WTC11 (cell line): Measurements from ENCODE around the gene BRINP1. TPM values are rescaled to one million over a fixed set of nuclear protein-coding genes. Genes with fewer than 3 reads are reported as not detected.

Experiments used
- ATAC-seq: fragments of 200-7000 bp; cut with Tn5 transposase; 2 replicates; pipeline ENCODE4 v1.10.0; 2021; ENCODE audit warnings: mild to moderate bottlenecking, moderate library complexity
- CTCF ChIA-PET: fragments of 300-600 bp; sonication (Branson Sonifier 250); formaldehyde crosslinking; loops from one replicate; lab custom pipeline; 2021; ENCODE audit warnings: antibody characterized with exemption; lab: Charles Lee
- POLR2A ChIA-PET: fragments of 350-600 bp; sonication (Branson Sonifier 250); formaldehyde crosslinking; loops from one replicate; lab custom pipeline; 2021; ENCODE audit warnings: antibody characterized with exemption; lab: Charles Lee
- DNase-seq: peaks from one replicate; pipeline ENCODE4 v3.0.0; 2021; ENCODE audit warnings: low spot score
- H3K27ac Mint-ChIP-seq: 2 replicates; pipeline ENCODE4 v1.8.0; 2021; ENCODE audit warnings: mixed read lengths
- H3K27me3 Mint-ChIP-seq: 2 replicates; pipeline ENCODE4 v1.8.0; 2021; ENCODE audit warnings: low read depth, mild to moderate bottlenecking, moderate library complexity, mixed read lengths
- H3K36me3 Mint-ChIP-seq: 2 replicates; pipeline ENCODE4 v1.8.0; 2021; ENCODE audit warnings: mixed read lengths
- H3K4me1 Mint-ChIP-seq: 2 replicates; pipeline ENCODE4 v1.8.0; 2022; ENCODE audit warnings: mixed read lengths
- H3K4me3 Mint-ChIP-seq: 2 replicates; pipeline ENCODE4 v1.8.0; 2021; ENCODE audit warnings: mild to moderate bottlenecking, moderate library complexity, mixed read lengths
- H3K9me3 Mint-ChIP-seq: 2 replicates; pipeline ENCODE4 v1.8.0; 2021; ENCODE audit warnings: mixed read lengths
- CBFB ChIP-seq: sonication (generic); formaldehyde crosslinking; IDR thresholded peaks from 2 replicates; pipeline ENCODE4 v1.8.1; 2022; ENCODE audit warnings: mild to moderate bottlenecking, low read depth, missing genetic modification reagents
- ELF4 ChIP-seq: sonication (generic); formaldehyde crosslinking; IDR thresholded peaks from 2 replicates; pipeline ENCODE4 v1.8.1; 2022; ENCODE audit warnings: low read depth, mild to moderate bottlenecking, moderate library complexity, missing genetic modification reagents
- ESRRA ChIP-seq: sonication (generic); formaldehyde crosslinking; IDR thresholded peaks from 2 replicates; pipeline ENCODE4 v1.8.1; 2022; ENCODE audit warnings: mild to moderate bottlenecking, missing genetic modification reagents, borderline replicate concordance
- FOXP4 ChIP-seq: sonication (generic); formaldehyde crosslinking; IDR thresholded peaks from 2 replicates; pipeline ENCODE4 v1.8.0; 2022; ENCODE audit warnings: mild to moderate bottlenecking, missing genetic modification reagents
- GTF2I ChIP-seq: fragments of 250-450 bp; sonication (Bioruptor Pico); conservative IDR thresholded peaks from 2 replicates; pipeline ENCODE4 v1.4.0; 2021; ENCODE audit warnings: mild to moderate bottlenecking
- HMGA2 ChIP-seq: fragments of 250-450 bp; sonication (Bioruptor Pico); IDR thresholded peaks from 2 replicates; pipeline ENCODE4 v1.4.0; 2021; ENCODE audit warnings: mild to moderate bottlenecking, moderate library complexity
- JAZF1 ChIP-seq: fragments of 250-450 bp; sonication (Bioruptor Pico); IDR thresholded peaks from 2 replicates; pipeline ENCODE4 v1.9.0; 2021; ENCODE audit warnings: moderate library complexity, mild to moderate bottlenecking, inconsistent platforms
- NFE2L1 ChIP-seq: sonication (generic); formaldehyde crosslinking; IDR thresholded peaks from 2 replicates; pipeline ENCODE4 v1.8.1; 2023; ENCODE audit warnings: missing genetic modification reagents
- NR2C2 ChIP-seq: sonication (generic); formaldehyde crosslinking; IDR thresholded peaks from 2 replicates; pipeline ENCODE4 v1.8.0; 2022; ENCODE audit warnings: mild to moderate bottlenecking, missing genetic modification reagents
- PREB ChIP-seq: sonication (generic); formaldehyde crosslinking; IDR thresholded peaks from 2 replicates; pipeline ENCODE4 v1.8.1; 2022; ENCODE audit warnings: mild to moderate bottlenecking, missing genetic modification reagents, moderate library complexity, borderline replicate concordance
- PRRX2 ChIP-seq: fragments of 250-450 bp; sonication (Bioruptor Pico); IDR thresholded peaks from 2 replicates; pipeline ENCODE4 v1.8.0; 2021; ENCODE audit warnings: mild to moderate bottlenecking
- SMAD3 ChIP-seq: sonication (generic); formaldehyde crosslinking; IDR thresholded peaks from 2 replicates; pipeline ENCODE4 v1.8.0; 2022; ENCODE audit warnings: missing genetic modification reagents, mild to moderate bottlenecking, borderline replicate concordance
- STAT6 ChIP-seq: sonication (generic); formaldehyde crosslinking; conservative IDR thresholded peaks from 2 replicates; pipeline ENCODE4 v1.8.1; 2023; ENCODE audit warnings: mild to moderate bottlenecking, low read depth, missing genetic modification reagents, moderate library complexity
- TEAD1 ChIP-seq: sonication (generic); formaldehyde crosslinking; IDR thresholded peaks from 2 replicates; pipeline ENCODE4 v1.8.0; 2022; ENCODE audit warnings: mild to moderate bottlenecking, missing genetic modification reagents
- TEAD4 ChIP-seq: sonication (generic); formaldehyde crosslinking; IDR thresholded peaks from 2 replicates; pipeline ENCODE4 v1.8.0; 2022; ENCODE audit warnings: mild to moderate bottlenecking, missing genetic modification reagents
- ZBTB21 ChIP-seq: sonication (generic); formaldehyde crosslinking; IDR thresholded peaks from 2 replicates; pipeline ENCODE4 v1.8.1; 2023; ENCODE audit warnings: mild to moderate bottlenecking, missing genetic modification reagents, borderline replicate concordance
- ZBTB43 ChIP-seq: sonication (generic); formaldehyde crosslinking; IDR thresholded peaks from 2 replicates; pipeline ENCODE4 v1.8.1; 2023; ENCODE audit warnings: mild to moderate bottlenecking, missing genetic modification reagents
- ZNF138 ChIP-seq: sonication (generic); formaldehyde crosslinking; conservative IDR thresholded peaks from 2 replicates; pipeline ENCODE4 v1.8.1; 2022; ENCODE audit warnings: mild to moderate bottlenecking, moderate library complexity, missing genetic modification reagents
- ZNF232 ChIP-seq: sonication (generic); formaldehyde crosslinking; IDR thresholded peaks from 2 replicates; pipeline ENCODE4 v1.8.0; 2022; ENCODE audit warnings: mild to moderate bottlenecking, missing genetic modification reagents
- ZNF263 ChIP-seq: sonication (generic); formaldehyde crosslinking; IDR thresholded peaks from 2 replicates; pipeline ENCODE4 v1.8.1; 2022; ENCODE audit warnings: low read depth, mild to moderate bottlenecking, moderate library complexity, missing genetic modification reagents
- ZNF396 ChIP-seq: fragments of 250-450 bp; sonication (Bioruptor Pico); IDR thresholded peaks from 2 replicates; pipeline ENCODE4 v1.8.0; 2021; ENCODE audit warnings: mild to moderate bottlenecking, moderate library complexity, borderline replicate concordance
- total RNA-seq: library from RNA; stranded (reverse); gene quantifications from 3 replicates; pipeline ENCODE4 v1.2.3, GENCODE V29; 2021
- TF ChIP-seq, protein P1 (sequence below): sonication (generic); formaldehyde crosslinking; IDR thresholded peaks from 2 replicates; pipeline ENCODE4 v1.8.0; 2022; ENCODE audit warnings: mild to moderate bottlenecking, missing genetic modification reagents
- TF ChIP-seq, protein P2 (sequence below): fragments of 200-600 bp; IDR thresholded peaks from 2 replicates; pipeline ENCODE4 v1.8.0; 2022; ENCODE audit warnings: antibody characterized with exemption

Gene BRINP1
- total RNA-seq, 1 experiment from 2014 or later: 19.5 TPM

- peaks cover 28% of the 10 kb centered on the region for H3K27me3 Mint-ChIP-seq
Measured at GRCh38 chr9:119372951-119373350, 3.7 kb upstream of the BRINP1 start.

DNA sequence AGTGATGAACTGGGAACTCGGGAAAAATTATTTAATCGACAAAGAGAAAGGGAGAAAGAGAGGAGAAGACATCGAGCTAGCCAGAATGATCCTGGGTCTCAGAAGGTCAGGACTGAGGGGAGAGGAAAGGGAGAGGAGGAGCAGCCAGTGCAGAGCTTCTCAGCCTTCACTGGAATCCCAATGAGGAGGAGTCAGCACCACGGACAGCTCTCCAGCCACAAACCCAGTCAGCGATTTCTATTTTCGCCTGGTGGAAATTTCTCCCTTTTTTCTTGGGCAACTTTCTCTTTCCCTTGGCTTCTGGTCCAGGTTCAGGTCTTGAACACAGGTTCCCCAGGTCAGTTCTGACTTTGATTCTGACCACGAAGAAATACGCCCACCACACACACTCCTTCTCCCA lies 1.6 kb upstream of the BRINP1 start:
- H3K9me3 Mint-ChIP-seq: no peaks in the 10 kb centered on the region
- ChIA-PET POLR2A (no interaction called here), CTCF (interaction anchor here (0.7 to 3.4 kb wide), 3 partner anchors 87 to 787 kb away, joined by 3 to 20 read pairs (median 4); no protein-coding TSS in a partner anchor)
- H3K4me1 Mint-ChIP-seq: peaks cover 45% of the 10 kb centered on the region
- peak; percentile 82 for DNase-seq
- peaks cover 38% of the 10 kb centered on the region for H3K27me3 Mint-ChIP-seq
- no peaks in the 10 kb centered on the region for H3K36me3 Mint-ChIP-seq
- peak; percentile 24 for ATAC-seq
- peak overlapping the region; percentile 95 for H3K4me3 Mint-ChIP-seq
- no peak overlapping the region for H3K27ac Mint-ChIP-seq
- no peak for TF ChIP-seq TEAD4
- peak; percentile 87; the same call in 1 of the 2 replicates for TF ChIP-seq SMAD3 (CRISPR knock-in tag)
- peak; percentile 75; the same call in 1 of the 2 replicates for TF ChIP-seq ZBTB43 (CRISPR knock-in tag)
- peak; percentile 46; the same call in 1 of the 2 replicates for TF ChIP-seq TEAD1 (CRISPR knock-in tag)
- no peak for TF ChIP-seq STAT6
- TF ChIP-seq ZNF396 (CRISPR knock-in tag): no peak
- TF ChIP-seq ELF4 (CRISPR knock-in tag): no peak
- no peak for TF ChIP-seq ZBTB21
- no peak for TF ChIP-seq PRRX2 (CRISPR knock-in tag)
- TF ChIP-seq, protein P1, sequence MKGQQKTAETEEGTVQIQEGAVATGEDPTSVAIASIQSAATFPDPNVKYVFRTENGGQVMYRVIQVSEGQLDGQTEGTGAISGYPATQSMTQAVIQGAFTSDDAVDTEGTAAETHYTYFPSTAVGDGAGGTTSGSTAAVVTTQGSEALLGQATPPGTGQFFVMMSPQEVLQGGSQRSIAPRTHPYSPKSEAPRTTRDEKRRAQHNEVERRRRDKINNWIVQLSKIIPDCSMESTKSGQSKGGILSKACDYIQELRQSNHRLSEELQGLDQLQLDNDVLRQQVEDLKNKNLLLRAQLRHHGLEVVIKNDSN (CRISPR knock-in tag): no peak
- no peak for TF ChIP-seq ZNF263 (CRISPR knock-in tag)
- 0 out of 2 replicates have a peak, but pooled peaks have one; percentile 54 for TF ChIP-seq FOXP4
- TF ChIP-seq GTF2I (CRISPR knock-in tag): no peak
- no peak for TF ChIP-seq NFE2L1 (CRISPR knock-in tag)
- TF ChIP-seq ESRRA (CRISPR knock-in tag): no peak
- peak; percentile 23; the same call in 1 of the 2 replicates for TF ChIP-seq PREB (CRISPR knock-in tag)
- TF ChIP-seq ZNF232 (CRISPR knock-in tag): peak; percentile 71; the same call in 1 of the 2 replicates

More at GRCh38 chr9:119372951-119373350, 3.7 kb upstream of the BRINP1 start:
- no peaks in the 10 kb centered on the region for H3K36me3 Mint-ChIP-seq
- DNase-seq (no peak), ATAC-seq (no peak)
- no peaks in the 10 kb centered on the region for H3K9me3 Mint-ChIP-seq
- H3K4me1 Mint-ChIP-seq: peaks cover 26% of the 10 kb centered on the region
- no peak overlapping the region for H3K27ac Mint-ChIP-seq
- ChIA-PET POLR2A (interaction anchor here (0.6 kb wide), 1 partner anchor 490 kb away, joined by 4 read pairs; no protein-coding TSS in a partner anchor), CTCF (interaction anchor here (0.6 to 1.1 kb wide), 6 partner anchors 88 to 1861 kb away, joined by 3 to 4 read pairs (median 3); no protein-coding TSS in a partner anchor)
- TF ChIP-seq ZNF138 (no peak), SMAD3 (CRISPR knock-in tag) (no peak), NR2C2 (CRISPR knock-in tag) (no peak), CBFB (no peak), HMGA2 (CRISPR knock-in tag) (no peak), JAZF1 (no peak)
- TF ChIP-seq, protein P2, sequence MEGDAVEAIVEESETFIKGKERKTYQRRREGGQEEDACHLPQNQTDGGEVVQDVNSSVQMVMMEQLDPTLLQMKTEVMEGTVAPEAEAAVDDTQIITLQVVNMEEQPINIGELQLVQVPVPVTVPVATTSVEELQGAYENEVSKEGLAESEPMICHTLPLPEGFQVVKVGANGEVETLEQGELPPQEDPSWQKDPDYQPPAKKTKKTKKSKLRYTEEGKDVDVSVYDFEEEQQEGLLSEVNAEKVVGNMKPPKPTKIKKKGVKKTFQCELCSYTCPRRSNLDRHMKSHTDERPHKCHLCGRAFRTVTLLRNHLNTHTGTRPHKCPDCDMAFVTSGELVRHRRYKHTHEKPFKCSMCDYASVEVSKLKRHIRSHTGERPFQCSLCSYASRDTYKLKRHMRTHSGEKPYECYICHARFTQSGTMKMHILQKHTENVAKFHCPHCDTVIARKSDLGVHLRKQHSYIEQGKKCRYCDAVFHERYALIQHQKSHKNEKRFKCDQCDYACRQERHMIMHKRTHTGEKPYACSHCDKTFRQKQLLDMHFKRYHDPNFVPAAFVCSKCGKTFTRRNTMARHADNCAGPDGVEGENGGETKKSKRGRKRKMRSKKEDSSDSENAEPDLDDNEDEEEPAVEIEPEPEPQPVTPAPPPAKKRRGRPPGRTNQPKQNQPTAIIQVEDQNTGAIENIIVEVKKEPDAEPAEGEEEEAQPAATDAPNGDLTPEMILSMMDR: no peak
- TF ChIP-seq, protein P1 (CRISPR knock-in tag): no peak
- no peak overlapping the region for H3K4me3 Mint-ChIP-seq
